Activated CD8-positive, alpha-beta memory T cell treated with anti-CD3 and anti-CD28 coated beads for 36 hours (primary cell): ENCODE results near the gene KRT2. TPM values are rescaled to one million over a fixed set of nuclear protein-coding genes. Genes with fewer than 3 reads are reported as not detected.

Experiments used
- CTCF ChIA-PET: fragments of 350-600 bp; sonication (Branson Sonifier 250); formaldehyde crosslinking; loops from one replicate; lab custom pipeline; 2021; ENCODE audit warnings: antibody characterized with exemption; lab: Charles Lee
- POLR2A ChIA-PET: fragments of 350-600 bp; sonication (Branson Sonifier 250); formaldehyde crosslinking; loops from one replicate; lab custom pipeline; 2021; ENCODE audit warnings: antibody characterized with exemption; lab: Charles Lee
- total RNA-seq, 2 experiments: library from RNA; stranded (reverse); gene quantifications; one replicate each; pipeline ENCODE4 v1.2.3, GENCODE V29; 2021

KRT2 gene
- total RNA-seq, 2 experiments from 2014 or later, result not detected

GRCh38 chr12:52629281-52630007, 22.6 kb downstream of the KRT2 start:
- ChIA-PET CTCF (no interaction called here), POLR2A (no interaction called here)

- POLR2A ChIA-PET, result no interaction called here
- CTCF ChIA-PET, result no interaction called here
Measured at GRCh38 chr12:52628841-52629240, 23.2 kb downstream of the KRT2 start.

- POLR2A ChIA-PET, result no interaction called here
Measured at GRCh38 chr12:52628111-52628507, 23.9 kb downstream of the KRT2 start.

GRCh38 chr12:52627395-52628110, 24.5 kb downstream of the KRT2 start:
- ChIA-PET POLR2A (no interaction called here), CTCF (no interaction called here)

More at GRCh38 chr12:52628111-52628507, 23.9 kb downstream of the KRT2 start:
- CTCF ChIA-PET, result no interaction called here

GRCh38 chr12:52622349-52622748, 29.7 kb downstream of the KRT2 start:
- CTCF ChIA-PET, result no interaction called here
- POLR2A ChIA-PET, result no interaction called here

GRCh38 chr12:52618866-52619265, 33.1 kb downstream of the KRT2 start:
- POLR2A ChIA-PET, result no interaction called here
- CTCF ChIA-PET, result no interaction called here

GRCh38 chr12:52618216-52618615, 33.8 kb downstream of the KRT2 start, which contains the start of gene KRT73:
TSS of gene KRT73 (minus strand) at chr12:52618559. CDS start at chr12:52618524, 35 bp downstream.
- ChIA-PET POLR2A (no interaction called here), CTCF (no interaction called here)

- CTCF ChIA-PET, result no interaction called here
- POLR2A ChIA-PET, result no interaction called here
Measured at GRCh38 chr12:52617403-52617785, 34.6 kb downstream of the KRT2 start.

GRCh38 chr12:52616680-52617402, 35.2 kb downstream of the KRT2 start:
- POLR2A ChIA-PET, result no interaction called here
- CTCF ChIA-PET, result no interaction called here

GRCh38 chr12:52615912-52616311, 36.1 kb downstream of the KRT2 start:
- CTCF ChIA-PET, result no interaction called here

GRCh38 chr12:52615208-52615868, 36.7 kb downstream of the KRT2 start:
- ChIA-PET CTCF (no interaction called here), POLR2A (no interaction called here)

More at GRCh38 chr12:52615912-52616311, 36.1 kb downstream of the KRT2 start:
- POLR2A ChIA-PET, result no interaction called here

- POLR2A ChIA-PET, result no interaction called here
Measured at GRCh38 chr12:52614381-52615207, 37.4 kb downstream of the KRT2 start.

GRCh38 chr12:52613384-52614030, 38.5 kb downstream of the KRT2 start:
- ChIA-PET CTCF (no interaction called here), POLR2A (no interaction called here)

More at GRCh38 chr12:52614381-52615207, 37.4 kb downstream of the KRT2 start:
- CTCF ChIA-PET, result no interaction called here

GRCh38 chr12:52612431-52613383, 39.3 kb downstream of the KRT2 start:
- CTCF ChIA-PET, result no interaction called here
- POLR2A ChIA-PET, result no interaction called here

- ChIA-PET POLR2A (no interaction called here), CTCF (no interaction called here)
Measured at GRCh38 chr12:52611080-52611468, 40.9 kb downstream of the KRT2 start.

GRCh38 chr12:52608826-52609630, 43.0 kb downstream of the KRT2 start:
- POLR2A ChIA-PET, result interaction anchor here (0.5 kb wide), 1 partner anchor 506 kb away, joined by 7 read pairs; no protein-coding TSS in a partner anchor
- CTCF ChIA-PET, result interaction anchor here (1.3 kb wide), 1 partner anchor 271 kb away, joined by 5 read pairs; no protein-coding TSS in a partner anchor
